NT2/D1 (cell line): ENCODE results near the gene TSHR.

ENCODE experiments used
- YY1 ChIP-seq: IDR thresholded peaks from 2 replicates; pipeline ENCODE4 v1.6.1; 2011; ENCODE audit not compliant: insufficient read length, insufficient read depth
- ZNF274 ChIP-seq: IDR thresholded peaks from 2 replicates; pipeline ENCODE4 v1.6.1; 2011; ENCODE audit warnings: mild to moderate bottlenecking, low read depth, low read length

GRCh38 chr14:81157431-81157830 lies 202.0 kb downstream of the TSHR start:
- TF ChIP-seq YY1 (no peak), ZNF274 (no peak)
